Fibroblast of upper back skin (primary cell): ENCODE data around the gene FGD6.
"Not testable (repeated sequence)": the region's sequence is repeated elsewhere in the genome, so short reads cannot be mapped to it uniquely, and the experiment has no call there.

Source experiments
- DNase-seq: peaks from one replicate; pipeline ENCODE4 v3.0.0-alpha.2; 2013

The FGD6 gene

DNA sequence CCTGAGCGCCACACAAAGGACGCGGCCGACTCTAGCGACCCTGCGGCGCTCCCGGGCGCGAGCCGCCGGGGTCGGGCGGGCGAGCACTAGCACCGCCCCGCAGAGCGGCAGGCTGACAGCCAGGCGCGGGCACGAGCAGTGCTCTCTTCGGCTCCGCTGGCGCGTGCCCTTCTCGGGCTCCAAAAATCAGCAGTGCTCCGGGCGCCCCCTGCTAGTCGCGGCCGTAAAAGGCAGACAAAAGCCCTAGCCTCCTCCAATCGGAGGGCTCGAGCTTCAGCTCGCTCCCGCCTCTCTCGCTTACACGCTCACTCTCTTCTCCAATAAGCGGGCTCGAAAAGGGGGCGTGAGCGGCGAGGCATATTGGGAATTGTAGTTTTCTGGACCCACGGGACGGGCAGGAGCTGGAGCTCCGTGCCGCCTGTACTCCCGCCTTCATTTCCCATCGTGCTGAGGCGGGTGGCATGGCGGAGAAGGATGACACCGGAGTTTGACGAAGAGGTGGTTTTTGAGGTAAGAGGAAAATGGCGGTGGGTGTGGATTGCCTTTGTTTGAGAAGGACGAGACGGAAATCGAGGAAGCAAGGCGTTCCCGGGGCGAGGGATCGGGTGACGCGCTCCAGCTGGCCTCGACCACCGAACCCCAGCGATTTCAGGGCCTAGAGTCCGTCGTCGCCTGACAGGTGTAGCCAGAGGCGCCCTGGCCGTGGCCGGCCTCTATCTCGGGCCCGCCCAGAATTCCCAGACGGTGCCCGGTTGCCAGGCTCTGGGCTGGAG, at the start of gene FGD6, which contains the start of gene VEZT:
FGD6 (minus strand) TSS at position 91 of the 773 bp plus-strand sequence. CDS start 227 bp downstream, outside the sequence.
VEZT (plus strand) TSS at position 431 of the 773 bp plus-strand sequence; CDS start at position 475, 44 bp downstream.
- DNase-seq: peak; percentile 99

DNA sequence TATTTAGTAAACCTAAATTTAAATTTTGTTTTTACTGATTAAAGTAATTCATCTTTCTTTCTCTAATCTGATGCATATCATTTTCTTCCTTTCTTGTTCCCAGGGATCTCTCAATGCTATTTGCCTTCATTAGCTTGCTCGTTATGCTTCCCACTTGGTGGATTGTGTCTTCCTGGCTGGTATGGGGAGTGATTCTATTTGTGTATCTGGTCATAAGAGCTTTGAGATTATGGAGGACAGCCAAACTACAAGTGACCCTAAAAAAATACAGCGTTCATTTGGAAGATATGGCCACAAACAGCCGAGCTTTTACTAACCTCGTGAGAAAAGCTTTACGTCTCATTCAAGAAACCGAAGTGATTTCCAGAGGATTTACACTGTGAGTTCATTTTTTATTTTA, 49.0 kb upstream of the FGD6 start:
- DNase-seq: no peak

DNA sequence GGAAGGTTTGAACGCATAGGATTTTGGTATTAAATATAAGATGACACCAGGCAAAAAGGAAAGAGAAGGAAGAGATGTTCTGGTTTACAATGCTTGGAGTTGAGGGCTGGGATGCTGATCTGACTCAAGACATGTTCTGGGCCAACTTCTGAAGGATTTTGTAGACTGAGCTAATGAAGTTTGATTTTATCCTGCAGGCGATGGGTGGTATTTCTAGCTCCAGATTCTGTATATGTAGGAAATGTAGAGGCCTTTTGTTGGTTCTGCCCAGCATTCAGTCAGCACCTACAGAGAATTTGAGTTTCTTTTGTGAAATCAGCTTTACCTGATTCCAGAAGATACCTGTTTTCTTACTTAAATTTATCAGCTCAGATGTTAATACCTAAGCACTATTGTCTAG, 48.5 kb upstream of the FGD6 start:
- no peak for DNase-seq

DNA sequence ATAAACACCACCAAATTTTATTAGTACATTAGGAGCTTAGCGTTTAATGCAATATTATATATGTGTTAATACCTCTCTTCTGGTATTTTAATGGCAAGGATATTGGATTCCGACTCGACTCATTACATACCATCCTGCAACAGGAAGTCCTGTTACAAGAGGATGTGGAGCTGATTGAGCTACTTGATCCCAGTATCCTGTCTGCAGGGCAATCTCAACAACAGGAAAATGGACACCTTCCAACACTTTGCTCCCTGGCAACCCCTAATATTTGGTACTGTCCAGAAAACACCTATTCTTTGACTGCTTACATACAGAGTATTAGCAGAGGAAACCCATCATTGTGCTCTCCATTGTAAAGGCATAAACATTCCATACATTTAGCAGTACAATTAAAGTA, 45.5 kb upstream of the FGD6 start:
- DNase-seq: peak; percentile 40

DNA sequence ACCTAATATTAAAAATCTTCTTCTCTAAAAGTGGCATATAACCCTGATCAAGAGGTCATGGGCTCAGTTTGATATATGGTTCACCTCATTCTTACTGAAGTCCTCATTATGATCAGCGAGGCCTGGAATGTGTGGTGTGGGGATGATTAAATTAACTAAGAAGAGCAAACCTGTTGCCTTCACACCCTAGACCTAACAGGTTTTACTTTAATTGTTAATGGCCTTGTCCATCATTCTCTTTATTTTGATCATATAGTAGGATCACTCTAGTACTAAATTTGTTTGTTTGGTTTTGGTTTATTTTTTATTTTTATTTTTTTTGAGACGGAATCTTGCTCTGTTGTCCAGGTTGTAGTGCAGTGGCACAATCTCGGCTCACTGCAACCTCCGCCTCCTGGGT, 43.8 kb upstream of the FGD6 start:
- no peak for DNase-seq

DNA sequence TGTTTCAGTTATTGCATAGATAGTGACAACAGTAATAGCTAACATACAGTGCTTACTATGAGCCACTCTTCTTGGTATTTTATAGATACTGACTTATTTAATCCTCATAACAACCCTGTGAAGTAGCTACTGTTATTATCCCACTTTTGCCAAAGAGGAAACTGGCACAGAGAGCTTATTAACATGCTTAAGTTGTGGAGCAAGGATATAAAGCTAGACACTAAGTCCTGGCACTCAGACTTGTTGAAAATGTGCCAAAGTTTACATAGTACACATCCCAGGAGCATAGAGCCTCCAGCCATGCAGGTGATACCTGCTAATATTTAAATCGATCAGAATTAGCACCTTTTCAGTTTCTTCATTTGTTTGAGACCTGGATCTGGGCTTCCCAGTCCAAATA, 42.1 kb upstream of the FGD6 start:
- DNase-seq: no peak

DNA sequence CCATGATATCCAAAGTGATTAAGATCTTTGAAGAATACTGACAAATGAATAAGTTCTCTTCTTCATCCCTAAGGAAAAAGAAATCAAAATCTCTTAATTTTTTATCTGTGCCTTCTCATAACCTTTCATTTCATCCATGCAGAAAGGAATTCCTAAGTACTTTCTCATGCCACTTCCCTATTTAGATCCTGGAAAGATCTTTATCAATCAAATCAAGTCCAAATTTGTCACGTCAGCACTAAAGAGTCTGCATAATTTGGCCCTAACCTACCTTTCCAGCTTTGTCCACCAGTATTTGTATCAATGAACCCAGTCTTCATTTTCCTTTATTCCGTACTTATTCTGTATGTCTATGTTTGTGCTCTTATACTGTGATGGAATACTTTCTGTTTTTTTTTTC, 41.5 kb upstream of the FGD6 start:
- peak; percentile 11 for DNase-seq

DNA sequence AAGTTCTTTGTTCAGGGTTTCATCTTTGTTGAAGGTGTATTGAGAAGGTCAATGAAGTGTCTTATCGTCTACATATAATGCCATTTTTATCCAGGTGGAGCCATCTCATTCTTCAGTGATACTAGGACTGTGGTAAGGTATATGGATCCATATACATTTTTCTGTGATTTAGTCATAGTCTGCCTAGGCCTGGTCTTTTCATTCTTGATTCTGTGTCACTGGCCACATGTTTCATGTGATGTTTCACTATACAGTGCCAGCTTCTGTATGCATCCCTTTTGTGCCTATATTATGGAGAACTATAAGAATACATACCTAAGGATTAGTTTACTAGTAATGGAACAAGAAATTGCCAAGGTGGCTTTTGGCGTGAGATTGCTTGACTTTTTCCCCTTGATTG, 40.9 kb upstream of the FGD6 start:
- peak; percentile 63 for DNase-seq

DNA sequence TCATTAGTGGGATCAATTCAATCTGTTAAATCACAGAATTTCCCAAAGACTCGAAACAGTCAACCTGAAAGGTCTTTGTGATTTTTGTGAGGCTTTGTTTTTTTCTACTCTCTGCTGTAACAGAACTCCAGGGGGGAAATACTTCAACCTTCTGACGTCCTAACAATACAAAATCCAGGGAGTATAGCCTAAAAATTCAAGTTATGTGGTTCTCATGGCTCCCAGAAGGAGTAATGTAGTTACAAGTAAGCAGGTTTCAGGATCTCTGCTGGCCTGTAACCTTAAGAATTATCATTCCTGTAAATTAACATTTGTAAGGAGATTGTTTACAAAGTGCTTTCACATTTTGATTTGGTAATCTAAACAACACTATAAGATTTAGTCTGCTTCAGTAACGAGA, 40.3 kb upstream of the FGD6 start:
- DNase-seq: peak; percentile 34

DNA sequence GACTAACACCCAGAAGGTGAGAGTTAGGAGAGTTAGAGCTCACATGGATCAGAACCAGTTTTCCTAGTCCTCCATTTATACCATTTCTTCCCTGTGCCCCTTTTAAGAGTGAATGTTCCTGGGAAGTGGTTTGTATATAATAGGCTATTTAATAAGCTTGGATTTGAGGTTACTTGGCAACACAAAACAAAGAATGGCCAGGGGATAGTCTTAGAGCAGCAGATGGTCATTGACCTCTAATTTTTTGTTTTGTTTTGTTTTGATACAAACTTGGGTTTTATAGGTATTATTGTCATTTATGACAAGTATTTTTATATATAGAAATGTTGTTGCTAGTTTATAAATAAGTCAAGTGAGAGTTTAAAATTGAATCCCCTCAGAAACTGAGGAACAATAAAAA, 36.1 kb upstream of the FGD6 start:
- no peak for DNase-seq

DNA sequence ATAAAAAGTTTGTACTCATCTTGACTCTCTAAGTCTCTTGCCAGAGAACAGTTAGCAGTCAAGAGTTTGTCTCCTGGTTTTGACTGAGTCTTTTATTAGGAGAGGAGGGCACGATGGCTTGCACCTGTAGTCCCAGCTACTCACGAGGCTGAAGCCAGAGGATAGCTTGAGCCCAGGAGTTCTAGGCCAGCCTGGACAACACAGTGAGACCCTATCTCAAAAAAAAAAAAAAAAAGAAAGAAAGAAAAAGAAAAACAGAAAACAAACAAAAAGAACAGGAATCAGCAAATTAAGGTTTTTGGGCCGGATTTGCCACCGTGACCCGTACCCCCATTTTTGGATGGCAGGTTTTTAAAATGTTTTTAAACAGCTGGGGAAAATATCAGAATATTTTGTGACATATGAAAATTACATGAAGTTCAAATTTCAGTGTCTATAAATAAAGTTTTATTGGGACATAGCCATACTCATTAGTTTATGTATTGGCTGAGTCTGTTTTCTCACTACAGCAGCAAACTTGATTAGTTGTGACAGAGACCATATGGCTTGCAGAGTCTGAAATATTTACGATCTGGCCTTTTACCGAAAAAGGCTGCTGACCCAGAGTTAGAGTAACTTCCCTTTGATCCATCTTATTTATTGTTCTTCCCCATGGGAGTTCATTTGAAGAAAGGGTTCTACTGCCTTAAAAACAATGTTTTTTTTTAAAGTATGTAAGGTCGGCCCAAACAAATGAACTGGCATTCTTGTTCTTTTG, 31.5 kb upstream of the FGD6 start:
- DNase-seq: peak; percentile 69

DNA sequence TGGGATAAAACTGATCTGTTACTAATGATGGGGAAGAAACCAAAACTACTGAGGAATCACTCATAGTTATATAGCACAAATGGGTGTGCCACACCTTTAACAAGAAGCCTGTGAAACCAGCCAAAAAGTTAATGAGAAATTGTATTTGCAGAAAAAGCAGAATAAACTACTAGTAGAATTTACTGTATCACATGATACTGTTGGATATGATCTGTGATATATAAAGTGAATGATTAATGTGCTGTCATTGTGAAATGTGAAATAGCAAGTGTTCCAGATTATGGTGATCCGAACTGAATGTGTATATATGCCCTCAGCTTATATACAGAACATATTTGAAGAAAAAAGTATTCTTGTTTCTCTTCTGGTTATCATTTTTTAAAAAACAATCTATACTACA, 30.8 kb upstream of the FGD6 start:
- no peak for DNase-seq

DNA sequence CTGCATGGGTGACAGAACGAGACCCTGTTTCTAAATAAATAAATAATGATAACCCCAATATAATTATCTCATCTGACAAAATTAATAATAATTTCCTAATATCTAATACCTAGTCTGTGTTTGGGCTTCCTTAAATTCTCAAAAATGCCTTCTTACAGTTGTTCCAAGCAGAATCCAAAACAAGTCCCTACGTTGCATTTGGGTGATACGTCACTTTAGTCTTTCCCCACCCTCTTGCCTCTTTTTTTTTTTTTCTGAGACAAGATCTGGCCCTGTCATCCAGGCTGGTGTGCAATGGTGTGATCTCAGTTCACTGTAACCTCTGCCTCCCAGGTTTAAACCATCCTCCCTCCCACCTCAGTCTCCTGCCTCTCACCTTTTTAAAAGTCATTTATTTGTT, 27.1 kb upstream of the FGD6 start:
- DNase-seq: no peak

DNA sequence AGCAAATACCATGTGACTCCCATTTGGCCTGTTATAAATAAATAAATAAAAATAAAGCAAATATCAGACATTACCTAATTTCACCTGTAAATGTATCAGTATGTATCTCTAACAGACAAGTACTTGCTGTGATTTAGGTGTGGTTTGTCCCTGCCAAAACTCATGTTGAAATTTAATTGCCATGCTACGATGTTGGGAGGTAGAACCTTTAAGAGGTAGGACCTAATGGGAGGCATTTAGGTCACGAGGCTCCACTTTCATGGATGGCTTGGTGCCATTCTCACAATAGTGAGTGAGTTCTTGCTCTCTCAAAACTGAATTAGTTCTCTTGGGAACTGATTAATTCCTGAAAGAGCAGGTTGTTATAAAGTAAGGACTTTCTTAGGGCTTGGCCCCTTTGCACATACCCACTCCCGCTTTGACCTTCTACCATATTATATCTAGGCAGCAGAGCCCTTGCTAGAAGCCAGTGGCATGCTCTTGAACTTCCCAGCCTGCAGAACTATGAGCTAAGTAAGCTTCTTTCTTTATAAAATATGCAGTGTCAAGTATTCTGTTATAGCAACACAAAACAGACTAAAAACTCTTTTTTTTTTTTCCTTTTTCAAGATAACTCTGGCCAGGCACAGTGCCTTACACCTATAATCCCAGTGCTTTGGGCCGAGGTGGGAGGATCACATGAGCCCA, 26.4 kb upstream of the FGD6 start:
- no peak for DNase-seq

DNA sequence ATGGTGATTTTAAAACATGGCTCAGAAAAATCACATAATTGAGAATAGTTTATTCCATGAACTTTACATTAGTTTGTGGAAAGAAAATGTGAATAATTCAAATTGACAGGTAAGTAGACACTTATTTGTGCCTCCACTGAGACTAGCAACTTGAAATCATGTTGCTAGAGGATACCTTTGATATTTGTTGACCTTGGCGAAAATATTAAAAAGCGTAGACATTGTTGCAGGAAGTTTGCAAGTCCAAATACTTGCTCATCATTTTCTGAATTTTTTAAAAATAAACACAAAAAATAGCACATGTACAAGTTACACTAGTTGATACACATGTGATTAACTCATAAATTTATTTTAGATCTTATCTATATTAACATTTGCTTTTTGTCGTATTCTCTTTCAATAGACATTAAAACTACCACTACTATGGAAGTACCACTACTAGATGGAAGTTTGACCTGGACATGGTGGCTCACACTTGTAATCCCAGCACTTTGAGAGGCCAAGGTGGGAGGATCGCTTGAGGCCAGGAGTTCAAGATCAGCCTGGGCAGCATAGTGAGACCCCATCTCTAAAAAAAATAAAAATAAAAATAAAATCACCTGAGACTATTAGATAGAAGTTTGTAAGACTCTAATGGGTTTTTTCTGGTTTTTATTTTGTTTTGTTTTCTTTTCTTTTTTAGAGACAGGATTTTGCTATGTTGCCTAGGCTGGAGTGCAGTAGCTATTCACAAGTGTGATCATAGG, 24.7 kb upstream of the FGD6 start:
- no peak for DNase-seq

DNA sequence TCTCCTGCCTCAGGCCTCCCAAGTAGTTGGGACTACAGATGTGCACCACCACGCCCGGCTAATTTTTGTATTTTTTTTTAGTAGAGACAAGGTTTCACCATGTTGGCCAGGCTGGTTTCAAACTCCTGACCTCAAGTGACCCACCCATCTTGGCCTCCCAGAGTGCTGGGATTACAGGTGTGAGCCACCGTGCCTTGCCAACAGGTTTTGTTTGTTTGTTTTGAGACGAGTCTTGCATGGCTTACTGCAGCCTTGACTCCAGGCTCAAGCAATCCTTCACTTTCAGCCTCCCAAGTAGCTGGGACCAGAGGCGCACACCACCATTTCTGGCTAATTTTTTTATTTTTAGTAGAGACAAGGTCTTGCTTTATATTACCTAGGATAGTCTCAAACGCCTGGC, 23.9 kb upstream of the FGD6 start:
- DNase-seq: not testable (repeated sequence)

DNA sequence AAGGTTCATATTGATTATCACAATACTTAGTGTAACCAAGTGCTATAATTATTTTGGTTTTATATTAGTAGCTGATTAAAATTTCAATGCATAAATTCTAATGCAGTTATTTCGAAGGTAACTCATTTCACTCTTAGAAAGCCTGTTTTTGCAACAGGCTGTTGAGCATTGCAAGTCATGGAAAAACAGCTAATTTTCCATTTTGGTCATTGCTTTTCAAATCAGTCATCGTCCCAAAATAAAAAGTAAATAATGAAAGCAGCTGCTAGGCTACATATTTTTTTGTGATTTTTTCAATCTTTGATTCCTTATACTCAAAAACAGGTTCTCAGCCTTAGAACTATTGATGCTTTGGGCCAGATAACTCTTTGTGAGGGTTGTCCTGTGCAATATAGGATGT, 23.3 kb upstream of the FGD6 start:
- no peak for DNase-seq

DNA sequence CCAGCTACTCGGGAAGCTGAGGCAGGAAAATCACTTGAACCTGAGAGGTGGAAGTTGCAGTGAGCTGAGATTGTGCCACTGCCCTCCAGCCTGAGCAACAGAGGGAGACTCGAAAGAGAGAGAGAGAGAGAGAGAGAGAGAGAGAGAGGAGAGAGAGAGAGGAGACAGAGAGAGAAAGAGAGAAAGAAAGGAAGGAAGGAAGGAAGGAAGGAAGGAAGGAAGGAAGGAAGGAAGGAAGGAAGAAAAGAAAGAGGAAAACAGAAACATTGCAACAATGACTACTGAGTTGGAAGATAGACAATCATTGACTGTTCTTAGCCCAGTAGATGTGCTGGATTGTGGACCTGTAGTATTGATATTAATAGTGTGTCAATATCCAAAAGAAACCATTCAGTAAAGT, 22.6 kb upstream of the FGD6 start:
- DNase-seq: not testable (repeated sequence)

DNA sequence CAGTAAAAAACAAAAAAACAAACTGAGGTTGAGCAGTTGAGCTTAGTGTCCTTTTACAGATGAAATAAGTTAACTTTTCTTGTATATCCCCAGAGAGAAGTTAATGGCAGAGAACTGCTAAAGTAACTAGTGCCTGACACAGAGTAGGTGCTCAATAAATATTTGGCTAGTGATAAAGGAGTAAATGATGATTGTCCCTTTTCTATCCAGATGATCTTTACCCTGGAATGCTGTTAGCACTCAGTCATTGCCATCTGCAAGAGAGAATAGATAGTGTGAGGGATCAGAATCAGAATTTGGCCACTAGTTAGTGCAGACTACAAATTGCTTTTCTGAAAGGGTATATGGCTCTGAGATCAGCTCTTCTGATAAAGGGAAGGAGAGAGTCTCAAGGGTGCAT, 21.9 kb upstream of the FGD6 start:
- DNase-seq: no peak

DNA sequence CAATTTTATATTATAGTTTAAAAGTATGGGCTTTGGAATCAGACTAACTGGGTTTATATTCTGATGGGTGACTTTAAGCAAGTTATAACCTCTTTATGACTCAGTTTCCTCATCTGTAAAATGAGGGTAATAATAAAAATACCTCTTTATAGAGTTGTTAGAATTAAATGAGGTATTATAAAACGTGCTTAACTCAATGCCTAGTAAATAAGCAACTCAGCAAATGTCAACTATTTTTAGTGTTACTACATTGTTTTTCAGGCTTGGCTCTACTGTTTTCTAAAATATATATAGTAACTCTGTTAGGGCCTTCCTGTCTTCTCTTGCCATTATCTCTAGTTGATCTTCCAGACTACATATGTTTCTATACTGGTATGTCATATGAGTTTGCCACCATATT, 20.9 kb upstream of the FGD6 start:
- DNase-seq: no peak

DNA sequence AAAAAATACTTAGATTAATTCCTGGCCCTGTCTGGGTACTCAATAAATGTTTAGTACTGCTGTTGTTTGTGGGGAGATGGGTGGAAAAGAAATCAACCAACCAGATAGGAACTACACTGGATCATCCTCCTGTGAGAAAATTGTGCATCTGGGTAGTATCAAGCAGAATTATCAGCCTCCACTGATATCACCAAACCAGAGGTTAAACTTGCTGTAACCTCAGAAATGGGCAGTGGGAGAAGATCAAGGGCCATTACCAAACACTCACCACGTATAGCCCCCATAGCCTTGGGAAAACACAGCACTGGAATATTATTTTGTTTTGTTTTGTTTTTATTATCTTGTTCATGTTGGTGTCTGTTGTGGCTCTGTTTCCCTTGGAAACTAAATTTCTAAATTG, 20.0 kb upstream of the FGD6 start:
- no peak for DNase-seq

DNA sequence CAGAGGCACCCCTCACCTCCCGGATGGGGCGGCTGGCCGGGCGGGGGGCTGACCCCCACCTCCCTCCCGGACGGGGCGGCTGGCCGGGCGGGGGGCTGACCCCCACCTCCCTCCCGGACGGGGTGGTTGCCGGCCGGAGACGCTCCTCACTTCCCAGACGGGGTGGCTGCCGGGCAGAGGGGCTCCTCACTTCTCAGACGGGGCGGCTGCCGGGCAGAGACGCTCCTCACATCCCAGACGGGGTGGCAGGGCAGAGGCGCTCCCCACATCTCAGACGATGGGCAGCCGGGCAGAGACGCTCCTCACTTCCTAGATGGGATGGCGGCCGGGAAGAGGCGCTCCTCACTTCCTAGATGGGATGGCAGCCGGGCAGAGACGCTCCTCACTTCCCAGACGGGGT, 18.4 kb upstream of the FGD6 start:
- not testable (repeated sequence) for DNase-seq

DNA sequence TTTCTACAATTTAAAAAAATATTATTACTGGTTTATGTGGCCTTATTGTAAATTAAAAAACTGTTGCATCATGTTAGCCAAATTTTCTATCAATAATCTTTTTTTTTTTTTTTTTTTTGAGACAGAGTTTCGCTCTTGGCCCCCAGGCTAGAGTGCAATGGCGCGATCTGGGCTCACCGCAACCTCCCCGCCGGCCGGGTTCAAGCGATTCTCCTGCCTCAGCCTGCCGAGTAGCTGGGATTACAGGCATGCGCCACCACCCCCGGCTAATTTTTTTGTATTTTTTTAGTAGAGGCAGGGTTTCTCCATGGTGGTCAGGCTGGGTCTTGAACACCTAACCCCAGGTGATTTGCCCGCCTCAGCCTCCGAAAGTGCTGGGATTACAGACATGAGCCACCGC, 16.9 kb upstream of the FGD6 start:
- DNase-seq: not testable (repeated sequence)
